Smooth muscle cell (in vitro differentiated cells): ENCODE measurements around the gene RBM20. TPM values are rescaled to one million over a fixed set of nuclear protein-coding genes. Genes with fewer than 3 reads are reported as not detected.

Source experiments
- DNase-seq: peaks from one replicate; lab custom pipeline; 2025; ENCODE audit not compliant: unreplicated experiment; lab: John Stamatoyannopoulos, UW
- H2AFZ ChIP-seq: fragments of 200-600 bp; sonication (generic); 2 replicates; pipeline ENCODE4 v1.6.0; 2016; ENCODE audit warnings: antibody characterized with exemption, low read depth, mild to moderate bottlenecking
- H3F3A ChIP-seq: fragments of 200-600 bp; sonication (generic); 2 replicates; pipeline ENCODE4 v1.6.0; 2017; ENCODE audit warnings: antibody characterized with exemption, low read depth
- H3K27ac ChIP-seq: fragments of 200-600 bp; sonication (generic); 2 replicates; pipeline ENCODE4 v1.5.1; 2016; ENCODE audit warnings: low read depth, mild to moderate bottlenecking
- H3K27me3 ChIP-seq: fragments of 200-600 bp; sonication (generic); 2 replicates; pipeline ENCODE4 v1.6.1; 2016; ENCODE audit warnings: low read depth, mild to moderate bottlenecking
- H3K36me3 ChIP-seq: fragments of 200-600 bp; sonication (generic); 2 replicates; pipeline ENCODE4 v1.5.1; 2016; ENCODE audit warnings: low read depth
- H3K4me1 ChIP-seq: fragments of 200-600 bp; sonication (generic); 2 replicates; pipeline ENCODE4 v1.5.1; 2016; ENCODE audit warnings: low read depth
- H3K4me2 ChIP-seq: fragments of 200-600 bp; sonication (generic); 2 replicates; pipeline ENCODE4 v1.6.0; 2016; ENCODE audit warnings: mild to moderate bottlenecking
- H3K4me3 ChIP-seq: fragments of 200-600 bp; sonication (generic); 2 replicates; pipeline ENCODE4 v1.5.1; 2016; ENCODE audit warnings: mild to moderate bottlenecking
- H3K79me2 ChIP-seq: fragments of 200-600 bp; sonication (generic); 2 replicates; pipeline ENCODE4 v1.6.0; 2016; ENCODE audit warnings: low read depth, mild to moderate bottlenecking
- H3K9ac ChIP-seq: fragments of 200-600 bp; sonication (generic); 2 replicates; pipeline ENCODE4 v1.6.0; 2016; ENCODE audit warnings: low read depth
- H3K9me3 ChIP-seq: fragments of 200-600 bp; sonication (generic); replicated peaks from 2 replicates; pipeline ENCODE4 v1.5.1; 2016; ENCODE audit warnings: low read depth
- H4K20me1 ChIP-seq: fragments of 200-600 bp; sonication (generic); 2 replicates; pipeline ENCODE4 v1.6.0; 2016; ENCODE audit warnings: low read depth
- whole genome bisulfite sequencing: methylation state at CpG from one replicate; pipeline ENCODE4 v1.1.7; 2016; ENCODE audit warnings: low lambda C conversion rate; 5-methylcytosine and 5-hydroxymethylcytosine counted together
- polyA plus RNA-seq: library from polyadenylated mRNA; unstranded; fragments of >200 nt; fragmentation: Nextera tagmentation; extraction: Ambion mirVana; gene quantifications from 2 replicates; pipeline ENCODE4 v1.2.1, GENCODE V29; 2016
- total RNA-seq: library from RNA; depleted of rRNA; stranded (reverse); fragments of >200 nt; gene quantifications from 2 replicates; pipeline ENCODE4 v1.2.3, GENCODE V29; 2014
- TF ChIP-seq, protein P1 (sequence below): fragments of 200-600 bp; sonication (generic); IDR thresholded peaks from 2 replicates; pipeline ENCODE4 v1.5.1; 2017; ENCODE audit warnings: borderline replicate concordance, mild to moderate bottlenecking, antibody characterized with exemption; ENCODE audit not compliant: insufficient read depth, poor library complexity, severe bottlenecking

RBM20 gene
- total and polyA plus RNA-seq, 2 experiments from 2014 or later: 0.09 TPM

- no peaks in the 10 kb centered on the region for H4K20me1 ChIP-seq
- no peaks in the 10 kb centered on the region for H3K36me3 ChIP-seq
- DNase-seq: no peak
- H3K27ac ChIP-seq: peak overlapping the region; percentile 62
- H3K4me3 ChIP-seq: no peak overlapping the region
- TF ChIP-seq, protein P1, sequence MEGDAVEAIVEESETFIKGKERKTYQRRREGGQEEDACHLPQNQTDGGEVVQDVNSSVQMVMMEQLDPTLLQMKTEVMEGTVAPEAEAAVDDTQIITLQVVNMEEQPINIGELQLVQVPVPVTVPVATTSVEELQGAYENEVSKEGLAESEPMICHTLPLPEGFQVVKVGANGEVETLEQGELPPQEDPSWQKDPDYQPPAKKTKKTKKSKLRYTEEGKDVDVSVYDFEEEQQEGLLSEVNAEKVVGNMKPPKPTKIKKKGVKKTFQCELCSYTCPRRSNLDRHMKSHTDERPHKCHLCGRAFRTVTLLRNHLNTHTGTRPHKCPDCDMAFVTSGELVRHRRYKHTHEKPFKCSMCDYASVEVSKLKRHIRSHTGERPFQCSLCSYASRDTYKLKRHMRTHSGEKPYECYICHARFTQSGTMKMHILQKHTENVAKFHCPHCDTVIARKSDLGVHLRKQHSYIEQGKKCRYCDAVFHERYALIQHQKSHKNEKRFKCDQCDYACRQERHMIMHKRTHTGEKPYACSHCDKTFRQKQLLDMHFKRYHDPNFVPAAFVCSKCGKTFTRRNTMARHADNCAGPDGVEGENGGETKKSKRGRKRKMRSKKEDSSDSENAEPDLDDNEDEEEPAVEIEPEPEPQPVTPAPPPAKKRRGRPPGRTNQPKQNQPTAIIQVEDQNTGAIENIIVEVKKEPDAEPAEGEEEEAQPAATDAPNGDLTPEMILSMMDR: no peak
- peak overlapping the region; percentile 69 for H2AFZ ChIP-seq
- H3K27me3 ChIP-seq: no peaks in the 10 kb centered on the region
- H3F3A ChIP-seq: no peaks in the 10 kb centered on the region
- H3K9me3 ChIP-seq: no peaks in the 10 kb centered on the region
- no peaks in the 10 kb centered on the region for H3K79me2 ChIP-seq
- H3K4me2 ChIP-seq: peak overlapping the region; percentile 45
- peaks cover 8% of the 10 kb centered on the region for H3K4me1 ChIP-seq
- no peak overlapping the region for H3K9ac ChIP-seq
- 48% methylated on average over 8 of the region's 8 CpGs for WGBS
Measured at GRCh38 chr10:110851020-110851612, 207.0 kb downstream of the RBM20 start.

- Histone ChIP-seq H2AFZ (no peak overlapping the region), H3K27me3 (no peaks in the 10 kb centered on the region), H4K20me1 (no peaks in the 10 kb centered on the region), H3F3A (no peaks in the 10 kb centered on the region), H3K4me1 (peaks cover 8% of the 10 kb centered on the region), H3K36me3 (no peaks in the 10 kb centered on the region), H3K9ac (no peak overlapping the region), H3K4me3 (no peak overlapping the region), H3K27ac (peak overlapping the region; percentile 62), H3K9me3 (no peaks in the 10 kb centered on the region), H3K4me2 (no peak overlapping the region), H3K79me2 (no peaks in the 10 kb centered on the region)
- WGBS: 61% methylated on average over 7 of the region's 7 CpGs
- DNase-seq: no peak
- TF ChIP-seq, protein P1: no peak
Measured at GRCh38 chr10:110852255-110852896, 208.2 kb downstream of the RBM20 start.

- no peaks in the 10 kb centered on the region for H3K79me2 ChIP-seq
- TF ChIP-seq, protein P1: no peak
- no peak overlapping the region for H3K4me2 ChIP-seq
- no peak overlapping the region for H3K9ac ChIP-seq
- H3K4me3 ChIP-seq: no peak overlapping the region
- H3K27me3 ChIP-seq: no peaks in the 10 kb centered on the region
- H4K20me1 ChIP-seq: no peaks in the 10 kb centered on the region
- H3K36me3 ChIP-seq: no peaks in the 10 kb centered on the region
- H3F3A ChIP-seq: no peaks in the 10 kb centered on the region
- 62% methylated on average over 4 of the region's 4 CpGs for WGBS
- H3K4me1 ChIP-seq: peaks cover 8% of the 10 kb centered on the region
- no peak for DNase-seq
- no peaks in the 10 kb centered on the region for H3K9me3 ChIP-seq
- peak overlapping the region; percentile 28 for H3K27ac ChIP-seq
- no peak overlapping the region for H2AFZ ChIP-seq
Measured at GRCh38 chr10:110852947-110853346, 208.8 kb downstream of the RBM20 start.

DNA sequence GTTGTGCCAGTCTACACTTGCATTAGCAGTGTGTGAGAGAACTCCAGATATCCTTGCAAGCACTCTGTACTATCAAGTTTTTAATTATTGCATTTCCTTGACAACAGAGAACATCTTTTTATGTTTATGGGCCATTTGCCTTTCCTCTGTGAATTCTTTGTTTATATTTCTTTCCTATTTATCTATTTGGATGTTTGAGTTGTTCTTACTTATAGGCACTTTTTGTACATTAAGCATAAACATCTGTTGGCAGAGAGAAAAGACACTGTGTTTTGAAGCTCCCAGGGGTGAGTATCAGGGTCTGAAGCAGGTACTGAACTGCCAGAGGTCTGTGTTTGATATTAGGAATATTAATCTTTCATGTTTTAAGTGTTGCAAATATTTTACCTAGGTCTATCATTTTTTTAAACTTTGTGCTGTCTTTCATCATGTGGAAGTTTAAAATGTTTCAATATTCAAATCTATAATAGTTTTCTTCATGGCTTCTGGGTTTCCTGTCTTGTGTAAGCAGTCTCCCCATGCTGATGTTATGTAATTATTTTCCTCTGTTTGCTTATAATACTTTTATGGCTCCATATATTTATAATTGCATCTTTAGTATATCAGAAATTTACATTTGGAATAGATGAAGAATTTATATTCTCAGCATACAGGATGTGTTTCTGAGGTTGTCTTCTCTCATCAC is 209.9 kb downstream of the RBM20 start:
- Histone ChIP-seq H3K79me2 (no peaks in the 10 kb centered on the region), H3K9me3 (no peaks in the 10 kb centered on the region), H3K4me3 (no peak overlapping the region), H3K36me3 (no peaks in the 10 kb centered on the region), H3K27ac (no peak overlapping the region), H3K27me3 (no peaks in the 10 kb centered on the region), H3F3A (no peaks in the 10 kb centered on the region), H4K20me1 (no peaks in the 10 kb centered on the region), H3K4me2 (no peak overlapping the region), H2AFZ (no peak overlapping the region), H3K4me1 (peaks cover 8% of the 10 kb centered on the region), H3K9ac (no peak overlapping the region)
- no peak for DNase-seq
- TF ChIP-seq, protein P1: no peak
